ENCODE measurements around the gene MED12L.

Gene MED12L

DNA sequence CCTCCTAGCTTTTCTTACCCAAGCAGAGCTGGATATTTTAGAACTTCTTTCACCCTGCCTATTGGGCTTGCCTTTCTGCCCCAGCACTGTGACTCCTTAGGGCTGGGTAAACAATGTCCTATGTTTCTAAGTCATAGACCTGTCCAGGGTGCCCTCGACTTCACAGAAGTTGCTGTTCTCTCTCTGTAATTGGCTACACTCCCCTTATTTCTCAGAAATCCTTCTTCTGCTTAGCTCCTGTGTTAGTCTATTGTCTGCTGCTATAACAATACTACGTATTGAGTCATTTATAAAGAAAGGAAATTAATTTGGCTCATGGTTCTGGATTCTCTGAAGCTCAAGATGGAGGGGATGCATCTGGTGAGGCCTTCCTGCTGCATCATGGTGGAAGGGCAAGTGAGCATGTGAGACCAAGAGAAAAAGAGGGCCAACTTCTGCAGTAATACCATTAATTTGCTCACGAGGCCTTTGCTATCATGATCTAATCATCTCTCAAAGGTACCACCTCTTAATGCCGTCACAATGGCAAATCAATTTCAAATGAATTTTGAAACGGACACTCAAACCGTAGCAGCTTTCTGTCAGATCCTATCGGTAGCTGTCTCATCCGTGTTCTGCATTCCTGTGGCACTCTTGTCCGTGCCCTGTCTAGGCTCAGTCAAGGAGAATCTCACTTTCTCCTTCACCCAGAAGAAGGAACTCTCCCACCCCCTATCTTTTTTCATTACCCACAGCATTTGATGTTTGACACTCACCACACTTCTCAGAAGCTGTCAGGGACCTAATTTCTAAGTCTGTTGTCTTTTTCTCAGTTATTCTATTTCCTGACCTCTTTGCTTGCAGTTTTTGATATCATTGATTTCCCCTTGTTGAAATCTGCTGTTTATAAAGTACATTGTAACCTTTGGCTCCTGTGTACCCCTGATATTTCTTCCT is 139.8 kb downstream of the MED12L start:
- no peak overlapping the region for H3K4me3 ChIP-seq (ENCODE audit: low read depth, low read length)
- no peak overlapping the region for H3K27ac ChIP-seq
- no peak for DNase-seq
- no peaks in the 10 kb centered on the region for H3K27me3 ChIP-seq (ENCODE audit: insufficient read depth, low read depth, severe bottlenecking)
- TF ChIP-seq, protein P1, sequence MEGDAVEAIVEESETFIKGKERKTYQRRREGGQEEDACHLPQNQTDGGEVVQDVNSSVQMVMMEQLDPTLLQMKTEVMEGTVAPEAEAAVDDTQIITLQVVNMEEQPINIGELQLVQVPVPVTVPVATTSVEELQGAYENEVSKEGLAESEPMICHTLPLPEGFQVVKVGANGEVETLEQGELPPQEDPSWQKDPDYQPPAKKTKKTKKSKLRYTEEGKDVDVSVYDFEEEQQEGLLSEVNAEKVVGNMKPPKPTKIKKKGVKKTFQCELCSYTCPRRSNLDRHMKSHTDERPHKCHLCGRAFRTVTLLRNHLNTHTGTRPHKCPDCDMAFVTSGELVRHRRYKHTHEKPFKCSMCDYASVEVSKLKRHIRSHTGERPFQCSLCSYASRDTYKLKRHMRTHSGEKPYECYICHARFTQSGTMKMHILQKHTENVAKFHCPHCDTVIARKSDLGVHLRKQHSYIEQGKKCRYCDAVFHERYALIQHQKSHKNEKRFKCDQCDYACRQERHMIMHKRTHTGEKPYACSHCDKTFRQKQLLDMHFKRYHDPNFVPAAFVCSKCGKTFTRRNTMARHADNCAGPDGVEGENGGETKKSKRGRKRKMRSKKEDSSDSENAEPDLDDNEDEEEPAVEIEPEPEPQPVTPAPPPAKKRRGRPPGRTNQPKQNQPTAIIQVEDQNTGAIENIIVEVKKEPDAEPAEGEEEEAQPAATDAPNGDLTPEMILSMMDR (IDR thresholded peaks at IDR 0.05; ENCODE audit: low read depth, low read length), result no peak
- H3K9me3 ChIP-seq (ENCODE audit: severe bottlenecking), result peaks cover 2% of the 10 kb centered on the region
- no peaks in the 10 kb centered on the region for H3K36me3 ChIP-seq

DNA sequence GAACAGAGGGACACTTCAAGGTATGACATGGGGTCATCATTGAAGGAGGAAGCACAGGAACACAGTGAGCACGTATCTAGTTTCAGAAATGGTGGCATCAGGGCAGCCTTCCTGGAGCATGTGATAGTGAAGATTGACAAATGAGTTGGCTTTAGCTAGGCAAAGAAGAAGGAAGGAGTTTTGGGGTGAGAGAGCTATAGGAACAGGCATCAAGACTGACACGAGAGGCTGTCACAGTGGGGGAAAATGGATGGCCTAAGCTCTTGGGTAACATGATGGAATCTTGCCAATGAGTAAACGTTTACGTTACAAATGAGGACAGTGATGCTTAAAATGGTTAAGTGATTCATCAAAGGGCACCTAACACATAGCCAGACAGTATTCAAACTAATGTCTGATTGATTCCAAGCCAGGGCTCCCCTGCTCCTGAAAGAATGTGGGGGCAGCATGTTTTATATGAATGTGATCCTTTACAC is 140.7 kb downstream of the MED12L start:
- Histone ChIP-seq H3K9me3 (ENCODE audit: severe bottlenecking) (no peaks in the 10 kb centered on the region), H3K27ac (no peak overlapping the region), H3K27me3 (ENCODE audit: insufficient read depth, low read depth, severe bottlenecking) (no peaks in the 10 kb centered on the region), H3K4me3 (ENCODE audit: low read depth, low read length) (no peak overlapping the region), H3K36me3 (no peaks in the 10 kb centered on the region)
- TF ChIP-seq, protein P1 (IDR thresholded peaks at IDR 0.05; ENCODE audit: low read depth, low read length), result no peak
- no peak for DNase-seq

DNA sequence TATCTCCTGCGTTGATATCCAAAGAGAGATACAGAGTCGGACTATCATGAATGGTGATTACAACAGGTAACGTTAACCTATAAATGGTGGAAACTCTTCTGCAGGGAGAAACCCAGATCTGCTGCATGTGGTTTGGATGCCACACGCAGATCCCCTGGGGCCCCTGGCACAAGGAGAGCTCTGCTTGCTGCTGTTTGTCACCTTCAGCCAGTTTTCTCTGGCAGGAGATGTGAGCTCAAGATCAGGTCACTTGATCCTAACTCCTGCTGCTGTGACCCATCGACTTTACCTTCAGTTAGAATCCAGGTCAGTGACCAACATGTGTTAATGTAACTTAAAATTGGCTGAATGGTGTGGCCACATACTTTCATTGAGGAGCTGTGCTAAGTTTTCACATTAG is 141.4 kb downstream of the MED12L start:
- TF ChIP-seq, protein P1 (IDR thresholded peaks at IDR 0.05; ENCODE audit: low read depth, low read length), result no peak
- no peak for DNase-seq
- Histone ChIP-seq H3K36me3 (no peaks in the 10 kb centered on the region), H3K27ac (no peak overlapping the region), H3K9me3 (ENCODE audit: severe bottlenecking) (no peaks in the 10 kb centered on the region), H3K4me3 (ENCODE audit: low read depth, low read length) (no peak overlapping the region), H3K27me3 (ENCODE audit: insufficient read depth, low read depth, severe bottlenecking) (no peaks in the 10 kb centered on the region)

DNA sequence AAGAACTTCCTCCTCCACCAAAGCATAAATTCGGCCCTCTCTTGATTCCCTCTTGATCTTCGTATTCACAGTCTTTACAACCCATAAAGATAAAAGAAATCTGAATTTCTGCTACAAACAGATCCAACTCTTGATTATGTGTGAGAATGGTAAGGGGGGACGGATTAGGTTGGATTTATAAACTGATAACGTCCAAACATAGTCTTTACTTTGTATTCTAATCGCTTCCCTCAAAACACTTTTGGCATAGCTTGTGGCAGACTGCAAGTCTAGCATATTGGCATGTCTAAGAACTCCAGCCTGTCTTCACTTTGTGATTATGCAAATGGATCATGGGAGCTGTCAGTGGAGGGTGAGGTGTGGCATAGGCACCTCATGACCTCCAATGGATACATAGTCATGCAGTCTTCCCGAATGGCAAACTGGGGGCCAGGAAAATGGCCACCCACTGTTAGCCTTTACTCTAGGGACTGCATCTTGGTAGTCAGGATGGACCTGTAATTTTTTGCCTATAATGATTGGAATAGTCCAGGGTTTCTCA is 141.9 kb downstream of the MED12L start:
- DNase-seq, result no peak
- TF ChIP-seq, protein P1 (IDR thresholded peaks at IDR 0.05; ENCODE audit: low read depth, low read length), result no peak
- Histone ChIP-seq H3K27ac (no peak overlapping the region), H3K4me3 (ENCODE audit: low read depth, low read length) (no peak overlapping the region), H3K27me3 (ENCODE audit: insufficient read depth, low read depth, severe bottlenecking) (no peaks in the 10 kb centered on the region), H3K36me3 (no peaks in the 10 kb centered on the region), H3K9me3 (ENCODE audit: severe bottlenecking) (no peaks in the 10 kb centered on the region)

DNA sequence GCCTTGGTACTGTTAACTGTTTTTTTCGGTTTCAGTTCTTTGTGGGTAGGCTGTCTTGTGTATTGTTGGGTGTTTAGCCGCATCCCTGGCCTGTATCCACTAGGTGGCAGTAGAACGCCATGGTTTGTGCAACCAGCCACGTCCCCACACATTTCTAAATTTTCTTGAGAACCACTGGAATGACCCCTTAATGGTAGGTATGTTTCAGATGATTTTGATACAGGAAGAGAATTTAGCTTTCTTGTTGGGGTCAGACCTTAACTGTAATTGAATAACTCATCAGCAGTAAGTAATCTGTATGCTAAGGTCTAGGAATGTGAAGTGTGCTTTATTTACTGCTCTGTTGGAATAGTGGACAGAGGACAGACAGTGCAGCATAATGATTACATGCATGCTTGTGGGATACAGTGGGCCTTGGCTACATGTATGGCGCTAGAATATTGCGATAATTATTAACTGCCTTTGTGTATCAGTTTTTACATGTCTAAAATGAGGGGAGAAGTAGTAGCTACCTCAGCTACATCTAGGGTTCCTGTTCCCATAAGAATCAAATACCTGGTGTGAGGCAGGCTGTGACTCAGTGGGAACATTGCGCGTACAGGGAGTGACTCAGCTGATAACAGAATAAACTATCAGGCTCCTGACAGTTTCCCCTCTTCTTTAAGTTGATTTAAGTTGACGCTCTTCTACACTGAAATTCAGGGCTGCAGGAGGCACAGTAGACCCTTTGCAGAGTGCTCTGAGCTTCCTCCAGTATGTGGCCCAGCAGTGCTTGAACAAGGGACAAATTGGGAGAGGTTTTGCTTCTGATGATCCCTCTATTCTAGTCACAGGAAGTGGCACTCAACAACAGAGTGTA is 142.6 kb downstream of the MED12L start:
- Histone ChIP-seq H3K27me3 (ENCODE audit: insufficient read depth, low read depth, severe bottlenecking) (no peaks in the 10 kb centered on the region), H3K4me3 (ENCODE audit: low read depth, low read length) (no peak overlapping the region), H3K27ac (no peak overlapping the region), H3K36me3 (no peaks in the 10 kb centered on the region), H3K9me3 (ENCODE audit: severe bottlenecking) (no peaks in the 10 kb centered on the region)
- peak; percentile 53 for DNase-seq
- TF ChIP-seq, protein P1 (IDR thresholded peaks at IDR 0.05; ENCODE audit: low read depth, low read length), result peak; percentile 84

Data from WERI-Rb-1 (cell line).